HepG2 (cell line): ENCODE results near the gene HSF4. TPM values are rescaled to one million over a fixed set of nuclear protein-coding genes. Genes with fewer than 3 reads are reported as not detected.
A peak's percentile ranks its signal among the peaks of the same experiment; 100 is the strongest.

Experiments
- AKAP8 ChIP-seq: sonication (generic); formaldehyde crosslinking; IDR thresholded peaks from 2 replicates; pipeline ENCODE4 v1.5.1; 2020; ENCODE audit warnings: mild to moderate bottlenecking, missing genetic modification reagents
- ARID2 ChIP-seq: sonication (generic); formaldehyde crosslinking; IDR thresholded peaks from 2 replicates; pipeline ENCODE4 v1.8.1; 2022; ENCODE audit warnings: mild to moderate bottlenecking, missing genetic modification reagents, borderline replicate concordance
- ATF7 ChIP-seq, 2 experiments: fragments of 450-650 bp in 1 of 2; sonication (generic) in 1 of 2; formaldehyde crosslinking in 1 of 2; IDR thresholded peaks; 2 replicates each; pipeline versions ENCODE4 v1.4.0 to v1.6.1; 2016 to 2020; ENCODE audit warnings: antibody characterized with exemption in 1 of 2, mild to moderate bottlenecking in 1 of 2, missing genetic modification reagents in 1 of 2
- BRCA1 ChIP-seq: sonication (generic); formaldehyde crosslinking; IDR thresholded peaks from 2 replicates; pipeline ENCODE4 v1.4.0; 2020; ENCODE audit warnings: missing genetic modification reagents
- ETV6 ChIP-seq: sonication (generic); formaldehyde crosslinking; conservative IDR thresholded peaks from 2 replicates; pipeline ENCODE4 v1.4.0; 2020; ENCODE audit warnings: missing genetic modification reagents
- HMG20B ChIP-seq: conservative IDR thresholded peaks from 2 replicates; pipeline ENCODE4 v1.6.1; 2016; ENCODE audit warnings: missing genetic modification reagents, missing compliant biosample characterization
- HOXD1 ChIP-seq: sonication (generic); formaldehyde crosslinking; IDR thresholded peaks from 2 replicates; pipeline ENCODE4 v1.5.0; 2020; ENCODE audit warnings: missing genetic modification reagents
- KDM1A ChIP-seq: IDR thresholded peaks from 2 replicates; pipeline ENCODE4 v1.6.1; 2016; ENCODE audit warnings: missing compliant biosample characterization
- KMT2B ChIP-seq: IDR thresholded peaks from 2 replicates; pipeline ENCODE4 v1.6.1; 2016; ENCODE audit warnings: missing genetic modification reagents, missing compliant biosample characterization
- MLLT10 ChIP-seq: sonication (generic); formaldehyde crosslinking; IDR thresholded peaks from 2 replicates; pipeline ENCODE4 v1.4.0; 2020; ENCODE audit warnings: missing genetic modification reagents
- PAWR ChIP-seq: sonication (generic); formaldehyde crosslinking; IDR thresholded peaks from 2 replicates; pipeline ENCODE4 v1.4.0; 2020; ENCODE audit warnings: missing genetic modification reagents, mild to moderate bottlenecking, borderline replicate concordance
- PHF20 ChIP-seq: sonication (generic); formaldehyde crosslinking; IDR thresholded peaks from 2 replicates; pipeline ENCODE4 v1.5.0; 2020; ENCODE audit warnings: mild to moderate bottlenecking, missing genetic modification reagents
- RBAK ChIP-seq: sonication (generic); formaldehyde crosslinking; IDR thresholded peaks from 2 replicates; pipeline ENCODE4 v1.5.1; 2020; ENCODE audit warnings: mild to moderate bottlenecking, missing genetic modification reagents
- RCOR2 ChIP-seq: IDR thresholded peaks from 2 replicates; pipeline ENCODE4 v1.6.1; 2016; ENCODE audit warnings: missing biosample characterization, missing genetic modification reagents
- SP140L ChIP-seq: sonication (generic); formaldehyde crosslinking; IDR thresholded peaks from 2 replicates; pipeline ENCODE4 v1.4.0; 2020; ENCODE audit warnings: missing genetic modification reagents, borderline replicate concordance
- TAF1 ChIP-seq: sonication (generic); formaldehyde crosslinking; IDR thresholded peaks from 2 replicates; pipeline ENCODE4 v1.4.0; 2020; ENCODE audit warnings: missing genetic modification reagents
- ZNF3 ChIP-seq: IDR thresholded peaks from 2 replicates; pipeline ENCODE4 v1.7.0; 2017; ENCODE audit warnings: inconsistent platforms
- ZNF343 ChIP-seq: sonication (generic); formaldehyde crosslinking; IDR thresholded peaks from 2 replicates; pipeline ENCODE4 v1.4.0; 2020; ENCODE audit warnings: mild to moderate bottlenecking, missing genetic modification reagents
- ZNF354B ChIP-seq: sonication (generic); formaldehyde crosslinking; IDR thresholded peaks from 2 replicates; pipeline ENCODE4 v1.8.0; 2022; ENCODE audit warnings: mild to moderate bottlenecking, missing genetic modification reagents
- ZNF431 ChIP-seq: sonication (generic); formaldehyde crosslinking; IDR thresholded peaks from 2 replicates; pipeline ENCODE4 v1.9.0; 2022; ENCODE audit warnings: missing genetic modification reagents, low read depth, mild to moderate bottlenecking, borderline replicate concordance
- ZNF484 ChIP-seq: sonication (generic); formaldehyde crosslinking; IDR thresholded peaks from 2 replicates; pipeline ENCODE4 v1.5.1; 2020; ENCODE audit warnings: mild to moderate bottlenecking, low read depth, missing genetic modification reagents, borderline replicate concordance
- ZNF614 ChIP-seq: IDR thresholded peaks from 2 replicates; pipeline ENCODE4 v1.6.1; 2018; ENCODE audit warnings: missing biosample characterization, missing genetic modification reagents, inconsistent platforms, borderline replicate concordance
- polyA plus RNA-seq, 8 experiments: library from polyadenylated mRNA; depleted of rRNA in 3 of 8; stranded (reverse) in 7 of 8; unstranded in 1 of 8; fragments of >200 nt; fragmentation: Illumina TruSeq in 4 of 8; extraction: Trizol in 4 of 8; gene quantifications; 2 replicates each; pipeline versions ENCODE4 v1.2.1 to v1.2.3, GENCODE V29; 2011 to 2016; ENCODE audit warnings: low read depth in 4 of 8, missing spikeins in 1 of 8, mixed read lengths in 1 of 8; ENCODE audit not compliant: insufficient read depth in 1 of 8
- total RNA-seq, 5 experiments: library from RNA; depleted of rRNA; stranded (reverse); fragments of >200 nt; fragmentation: Illumina TruSeq; extraction: Trizol; gene quantifications; 2 replicates each; pipeline ENCODE4 v1.2.3, GENCODE V29; 2016; ENCODE audit warnings: low read depth in 1 of 5
- TF ChIP-seq, protein P1 (sequence below): sonication (generic); formaldehyde crosslinking; IDR thresholded peaks from 2 replicates; pipeline ENCODE4 v1.4.0; 2020; ENCODE audit warnings: missing genetic modification reagents
- TF ChIP-seq, protein P2 (sequence below): IDR thresholded peaks from 2 replicates; pipeline ENCODE4 v1.6.1; 2012; ENCODE audit warnings: low read length, improper control_type of control experiment

Gene HSF4
- total and polyA plus RNA-seq, 2 of the 13 experiments (the other 11 are each of a cell fraction or from before 2014, with no cell fraction given), result 3.5 to 16.9 TPM

DNA sequence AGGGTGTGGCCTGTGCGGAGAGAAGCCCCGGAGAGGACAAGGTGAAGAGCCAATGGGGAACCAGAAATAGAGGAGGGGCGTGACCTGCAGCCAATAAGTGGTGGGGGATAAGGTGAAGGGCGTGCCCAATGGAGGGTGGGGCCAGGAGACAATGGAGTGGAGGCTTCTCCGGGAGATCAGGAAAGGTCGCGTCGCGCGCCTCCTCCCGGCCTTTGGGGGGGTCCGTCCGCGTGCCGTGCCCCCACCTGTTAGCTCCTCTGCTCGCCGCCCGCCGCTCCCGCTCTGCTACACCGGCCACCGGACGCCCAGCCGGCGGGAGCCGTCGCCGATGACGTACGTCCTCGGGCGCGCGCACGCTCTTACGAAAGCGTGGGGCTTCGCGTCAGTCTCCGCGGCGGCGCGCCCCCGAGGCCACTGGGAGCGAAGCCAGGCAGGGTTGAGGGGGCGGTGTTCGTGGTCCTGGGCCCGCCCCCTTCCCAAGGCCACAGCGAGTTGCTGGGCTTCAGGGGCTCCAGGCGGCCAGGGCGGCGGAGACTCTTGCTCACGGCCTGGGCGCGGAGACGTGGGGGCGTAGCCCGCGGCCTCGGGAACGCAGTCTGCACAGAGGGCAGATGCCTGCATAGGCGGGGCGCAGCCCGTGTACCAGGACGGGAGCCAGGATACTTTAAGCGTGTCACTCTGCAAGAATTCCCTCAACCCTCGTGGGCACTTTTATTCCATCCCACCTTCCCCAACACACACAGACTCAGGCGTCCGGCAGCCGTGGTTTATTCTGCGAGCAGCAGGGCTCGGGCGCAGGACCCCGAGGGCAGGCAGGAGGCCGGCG lies 19.3 kb downstream of the HSF4 start, which contains the start of gene MATCAP1 (continued):
- TF ChIP-seq BRCA1 (CRISPR knock-in tag) (no peak), SP140L (no peak), TAF1 (CRISPR knock-in tag) (peak; percentile 86), ARID2 (CRISPR knock-in tag) (peak; percentile 81; the same call in 1 of the 2 replicates), ZNF3 (CRISPR knock-in tag) (no peak), ZNF343 (CRISPR knock-in tag) (peak; percentile 93), AKAP8 (CRISPR knock-in tag) (peak; percentile 89), RBAK (CRISPR knock-in tag) (no peak), ZNF614 (CRISPR knock-in tag) (peak; percentile 88), HMG20B (CRISPR knock-in tag) (no peak), PHF20 (0 out of 2 replicates have a peak, but pooled peaks have one; percentile 62), PAWR (CRISPR knock-in tag) (0 out of 2 replicates have a peak, but pooled peaks have one; percentile 38), ZNF354B (CRISPR knock-in tag) (no peak), HOXD1 (CRISPR knock-in tag) (no peak), MLLT10 (CRISPR knock-in tag) (no peak), RCOR2 (CRISPR knock-in tag) (no peak), KDM1A (CRISPR knock-in tag) (0 out of 2 replicates have a peak, but pooled peaks have one; percentile 38), ZNF484 (CRISPR knock-in tag) (no peak), KMT2B (CRISPR knock-in tag) (peak; percentile 93), ATF7 (IDR thresholded peaks at IDR 0.05) (peak; percentile 75), ATF7 (CRISPR knock-in tag; IDR thresholded peaks at IDR 0.05) (peak; percentile 91), ZNF431 (CRISPR knock-in tag) (peak; percentile 39; the same call in 1 of the 2 replicates), ETV6 (CRISPR knock-in tag) (no peak; the same call in 1 of the 2 replicates)
- TF ChIP-seq, protein P1, sequence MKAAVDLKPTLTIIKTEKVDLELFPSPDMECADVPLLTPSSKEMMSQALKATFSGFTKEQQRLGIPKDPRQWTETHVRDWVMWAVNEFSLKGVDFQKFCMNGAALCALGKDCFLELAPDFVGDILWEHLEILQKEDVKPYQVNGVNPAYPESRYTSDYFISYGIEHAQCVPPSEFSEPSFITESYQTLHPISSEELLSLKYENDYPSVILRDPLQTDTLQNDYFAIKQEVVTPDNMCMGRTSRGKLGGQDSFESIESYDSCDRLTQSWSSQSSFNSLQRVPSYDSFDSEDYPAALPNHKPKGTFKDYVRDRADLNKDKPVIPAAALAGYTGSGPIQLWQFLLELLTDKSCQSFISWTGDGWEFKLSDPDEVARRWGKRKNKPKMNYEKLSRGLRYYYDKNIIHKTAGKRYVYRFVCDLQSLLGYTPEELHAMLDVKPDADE (CRISPR knock-in tag), result no peak
- TF ChIP-seq, protein P2, sequence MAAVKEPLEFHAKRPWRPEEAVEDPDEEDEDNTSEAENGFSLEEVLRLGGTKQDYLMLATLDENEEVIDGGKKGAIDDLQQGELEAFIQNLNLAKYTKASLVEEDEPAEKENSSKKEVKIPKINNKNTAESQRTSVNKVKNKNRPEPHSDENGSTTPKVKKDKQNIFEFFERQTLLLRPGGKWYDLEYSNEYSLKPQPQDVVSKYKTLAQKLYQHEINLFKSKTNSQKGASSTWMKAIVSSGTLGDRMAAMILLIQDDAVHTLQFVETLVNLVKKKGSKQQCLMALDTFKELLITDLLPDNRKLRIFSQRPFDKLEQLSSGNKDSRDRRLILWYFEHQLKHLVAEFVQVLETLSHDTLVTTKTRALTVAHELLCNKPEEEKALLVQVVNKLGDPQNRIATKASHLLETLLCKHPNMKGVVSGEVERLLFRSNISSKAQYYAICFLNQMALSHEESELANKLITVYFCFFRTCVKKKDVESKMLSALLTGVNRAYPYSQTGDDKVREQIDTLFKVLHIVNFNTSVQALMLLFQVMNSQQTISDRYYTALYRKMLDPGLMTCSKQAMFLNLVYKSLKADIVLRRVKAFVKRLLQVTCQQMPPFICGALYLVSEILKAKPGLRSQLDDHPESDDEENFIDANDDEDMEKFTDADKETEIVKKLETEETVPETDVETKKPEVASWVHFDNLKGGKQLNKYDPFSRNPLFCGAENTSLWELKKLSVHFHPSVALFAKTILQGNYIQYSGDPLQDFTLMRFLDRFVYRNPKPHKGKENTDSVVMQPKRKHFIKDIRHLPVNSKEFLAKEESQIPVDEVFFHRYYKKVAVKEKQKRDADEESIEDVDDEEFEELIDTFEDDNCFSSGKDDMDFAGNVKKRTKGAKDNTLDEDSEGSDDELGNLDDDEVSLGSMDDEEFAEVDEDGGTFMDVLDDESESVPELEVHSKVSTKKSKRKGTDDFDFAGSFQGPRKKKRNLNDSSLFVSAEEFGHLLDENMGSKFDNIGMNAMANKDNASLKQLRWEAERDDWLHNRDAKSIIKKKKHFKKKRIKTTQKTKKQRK, result no peak
